Mammary epithelial cell (primary cell): ENCODE results near the gene MAP3K2.

Experiments used
- EZH2 ChIP-seq: IDR thresholded peaks from 2 replicates; pipeline ENCODE4 v1.6.1; 2012; ENCODE audit warnings: low read length, inconsistent platforms, borderline replicate concordance
- TF ChIP-seq, protein P1 (sequence below), 2 donors: IDR thresholded peaks in 1 of 2; conservative IDR thresholded peaks in 1 of 2; 2 replicates each; pipeline ENCODE4 v1.5.1; 2011 to 2012; ENCODE audit warnings: inconsistent platforms in 2 of 2, low read length in 2 of 2, mild to moderate bottlenecking in 2 of 2, control low read depth in 1 of 2, low read depth in 1 of 2; ENCODE audit not compliant: insufficient read depth in 1 of 2; ENCODE audit errors: extremely low read depth in 1 of 2

DNA sequence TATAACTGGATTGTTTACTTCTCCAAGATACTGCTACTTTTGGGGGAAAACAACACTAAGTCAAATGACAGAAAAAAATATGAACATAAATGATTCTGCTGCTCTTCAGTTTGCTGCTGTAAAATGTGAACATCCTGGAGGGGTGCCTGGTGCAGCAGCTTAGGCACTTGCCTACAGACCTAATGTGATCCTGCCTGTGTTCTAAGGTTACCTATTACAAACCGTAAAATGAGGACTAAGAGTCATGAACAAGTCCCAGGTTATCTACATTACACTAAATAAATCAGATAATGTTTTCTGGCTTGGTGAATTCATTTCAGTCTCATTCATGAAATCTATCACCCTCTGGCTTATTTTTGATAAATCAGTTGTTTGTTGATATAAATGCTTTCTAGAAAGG, 55.4 kb downstream of the MAP3K2 start:
- TF ChIP-seq, protein P1, sequence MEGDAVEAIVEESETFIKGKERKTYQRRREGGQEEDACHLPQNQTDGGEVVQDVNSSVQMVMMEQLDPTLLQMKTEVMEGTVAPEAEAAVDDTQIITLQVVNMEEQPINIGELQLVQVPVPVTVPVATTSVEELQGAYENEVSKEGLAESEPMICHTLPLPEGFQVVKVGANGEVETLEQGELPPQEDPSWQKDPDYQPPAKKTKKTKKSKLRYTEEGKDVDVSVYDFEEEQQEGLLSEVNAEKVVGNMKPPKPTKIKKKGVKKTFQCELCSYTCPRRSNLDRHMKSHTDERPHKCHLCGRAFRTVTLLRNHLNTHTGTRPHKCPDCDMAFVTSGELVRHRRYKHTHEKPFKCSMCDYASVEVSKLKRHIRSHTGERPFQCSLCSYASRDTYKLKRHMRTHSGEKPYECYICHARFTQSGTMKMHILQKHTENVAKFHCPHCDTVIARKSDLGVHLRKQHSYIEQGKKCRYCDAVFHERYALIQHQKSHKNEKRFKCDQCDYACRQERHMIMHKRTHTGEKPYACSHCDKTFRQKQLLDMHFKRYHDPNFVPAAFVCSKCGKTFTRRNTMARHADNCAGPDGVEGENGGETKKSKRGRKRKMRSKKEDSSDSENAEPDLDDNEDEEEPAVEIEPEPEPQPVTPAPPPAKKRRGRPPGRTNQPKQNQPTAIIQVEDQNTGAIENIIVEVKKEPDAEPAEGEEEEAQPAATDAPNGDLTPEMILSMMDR (conservative IDR thresholded peaks at IDR 0.05 in 1 of 2, IDR thresholded peaks at IDR 0.05 in 1 of 2; ENCODE audit: extremely low read depth in 1 of 2, insufficient read depth in 1 of 2, low read depth in 1 of 2, low read length in 2 of 2), result no peak
- no peak for TF ChIP-seq EZH2
